Gastrocnemius medialis (tissue), 4 donors: ENCODE measurements around the gene GRIN1. TPM values are rescaled to one million over a fixed set of nuclear protein-coding genes. Genes with fewer than 3 reads are reported as not detected.

Experiments used
- ATAC-seq, 2 donors: fragments of 150-250 bp; one replicate each; pipeline ENCODE4 v1.9.1; 2016
- DNase-seq, 2 donors: peaks; one replicate each; pipeline ENCODE4 v3.0.0-alpha.2; 2019
- H3K27ac ChIP-seq, 4 donors: fragments of 200-600 bp; sonication (generic); 1 replicate in 1 of 4; 2 replicates in 3 of 4; pipeline ENCODE4 v1.5.1; 2016 to 2018; ENCODE audit warnings: mild to moderate bottlenecking in 2 of 4, moderate library complexity in 1 of 4
- H3K27me3 ChIP-seq, 3 donors: fragments of 200-600 bp; sonication (generic) in 2 of 3; 1 replicate in 1 of 3; 2 replicates in 2 of 3; pipeline versions ENCODE4 v1.5.1 to v1.6.0; 2016 to 2019; ENCODE audit warnings: mild to moderate bottlenecking in 1 of 3, moderate library complexity in 1 of 3
- H3K36me3 ChIP-seq, 2 donors: fragments of 200-600 bp; sonication (generic) in 1 of 2; one replicate each; pipeline ENCODE4 v1.5.1; 2017 to 2018
- H3K4me1 ChIP-seq, 2 donors: fragments of 200-600 bp; sonication (generic) in 1 of 2; one replicate each; pipeline ENCODE4 v1.5.1; 2016 to 2017; ENCODE audit warnings: mild to moderate bottlenecking in 2 of 2
- H3K4me3 ChIP-seq, 4 donors: fragments of 200-600 bp; sonication (generic) in 3 of 4; 1 replicate in 1 of 4; 2 replicates in 3 of 4; pipeline ENCODE4 v1.5.1; 2016 to 2019; ENCODE audit warnings: mild to moderate bottlenecking in 2 of 4
- H3K9me3 ChIP-seq, 3 donors: fragments of 200-600 bp; sonication (generic) in 2 of 3; 1 replicate in 1 of 3; 2 replicates in 2 of 3; pipeline ENCODE4 v1.5.1; 2016 to 2019
- POLR2A ChIP-seq, 2 donors: fragments of 450-650 bp; IDR thresholded peaks; one replicate each; pipeline ENCODE4 v1.6.1; 2017; ENCODE audit warnings: antibody characterized with exemption in 2 of 2, mild to moderate bottlenecking in 2 of 2, moderate library complexity in 2 of 2
- in situ Hi-C, 4 donors: fragments of 200-750 bp; cut with MboI; loops; one replicate each; pipeline versions ENCODE4 v1.15.0 to v1.8.0; 2017; ENCODE audit warnings: low sequenced_read_pairs in 4 of 4
- intact Hi-C: fragments of 100-400 bp; cut with DNase I; formaldehyde crosslinking; loops from one replicate; pipeline ENCODE4 v1.15.1; 2023; ENCODE audit warnings: low total_unique reads
- total RNA-seq, 4 donors: library from RNA; depleted of rRNA; stranded (reverse); fragments of >200 nt; gene quantifications; one replicate each; pipeline versions ENCODE4 v1.1.0 to v1.2.3, GENCODE V29; 2016
- TF ChIP-seq, protein P1 (sequence below), 5 experiments: fragments of 450-650 bp in 3 of 5; fragments of 200-600 bp in 2 of 5; sonication (generic) in 2 of 5; IDR thresholded peaks in 4 of 5; conservative IDR thresholded peaks in 1 of 5; 1 replicate in 4 of 5; 2 replicates in 1 of 5; pipeline ENCODE4 v1.5.1; 2016 to 2019; ENCODE audit warnings: antibody characterized with exemption in 5 of 5, mild to moderate bottlenecking in 3 of 5, moderate library complexity in 3 of 5

The GRIN1 gene
- total RNA-seq, 4 donors from 2014 or later = not detected

DNA sequence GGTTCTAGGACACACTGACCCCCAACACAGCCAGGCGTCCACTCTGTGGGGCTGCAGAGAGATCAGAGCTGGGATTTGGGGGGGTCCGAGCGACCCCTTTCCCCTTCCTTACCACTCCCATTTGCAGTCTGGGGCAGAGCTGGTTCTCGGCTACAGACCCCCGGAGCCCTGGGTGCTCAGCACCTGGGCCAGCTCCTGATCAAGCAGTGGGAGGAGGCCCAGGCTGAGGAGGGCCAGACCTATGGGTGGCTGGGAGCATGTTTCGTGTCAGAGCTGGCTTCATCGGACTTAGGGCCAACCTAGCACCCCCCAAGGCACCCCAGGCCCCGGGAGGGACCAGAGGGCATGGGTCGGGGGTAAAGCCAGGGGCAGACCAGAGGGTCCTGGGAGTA lies 7.6 kb downstream of the GRIN1 start:
- ATAC-seq = no peak
- DNase-seq = no peak
- intact Hi-C loops = no loop called here
- in situ Hi-C loops = no loop called here
- Histone ChIP-seq H3K9me3 (no peaks in the 10 kb centered on the region), H3K36me3 (no peaks in the 10 kb centered on the region), H3K27ac (no peak overlapping the region), H3K27me3 (peaks cover 27 to 69% (median 49%) of the 10 kb centered on the region in 3 donors), H3K4me3 (no peak overlapping the region), H3K4me1 (no peaks in the 10 kb centered on the region)
- TF ChIP-seq POLR2A (IDR thresholded peaks at IDR 0.05) = no peak
- TF ChIP-seq, protein P1, sequence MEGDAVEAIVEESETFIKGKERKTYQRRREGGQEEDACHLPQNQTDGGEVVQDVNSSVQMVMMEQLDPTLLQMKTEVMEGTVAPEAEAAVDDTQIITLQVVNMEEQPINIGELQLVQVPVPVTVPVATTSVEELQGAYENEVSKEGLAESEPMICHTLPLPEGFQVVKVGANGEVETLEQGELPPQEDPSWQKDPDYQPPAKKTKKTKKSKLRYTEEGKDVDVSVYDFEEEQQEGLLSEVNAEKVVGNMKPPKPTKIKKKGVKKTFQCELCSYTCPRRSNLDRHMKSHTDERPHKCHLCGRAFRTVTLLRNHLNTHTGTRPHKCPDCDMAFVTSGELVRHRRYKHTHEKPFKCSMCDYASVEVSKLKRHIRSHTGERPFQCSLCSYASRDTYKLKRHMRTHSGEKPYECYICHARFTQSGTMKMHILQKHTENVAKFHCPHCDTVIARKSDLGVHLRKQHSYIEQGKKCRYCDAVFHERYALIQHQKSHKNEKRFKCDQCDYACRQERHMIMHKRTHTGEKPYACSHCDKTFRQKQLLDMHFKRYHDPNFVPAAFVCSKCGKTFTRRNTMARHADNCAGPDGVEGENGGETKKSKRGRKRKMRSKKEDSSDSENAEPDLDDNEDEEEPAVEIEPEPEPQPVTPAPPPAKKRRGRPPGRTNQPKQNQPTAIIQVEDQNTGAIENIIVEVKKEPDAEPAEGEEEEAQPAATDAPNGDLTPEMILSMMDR (IDR thresholded peaks at IDR 0.05 in 4 of 5, conservative IDR thresholded peaks at IDR 0.05 in 1 of 5) = no peak

- in situ Hi-C loops (no loop called here), intact Hi-C loops (no loop called here)
- Histone ChIP-seq H3K4me3 (no peak overlapping the region), H3K27ac (no peak overlapping the region), H3K9me3 (no peaks in the 10 kb centered on the region), H3K36me3 (no peaks in the 10 kb centered on the region), H3K4me1 (no peaks in the 10 kb centered on the region), H3K27me3 (peaks cover 22 to 62% (median 43%) of the 10 kb centered on the region in 3 donors)
- DNase-seq (no peak), ATAC-seq (no peak)
- TF ChIP-seq, protein P1 (IDR thresholded peaks at IDR 0.05 in 4 of 5, conservative IDR thresholded peaks at IDR 0.05 in 1 of 5) = no peak
- TF ChIP-seq POLR2A (IDR thresholded peaks at IDR 0.05) = no peak
These were observed 8.3 kb downstream of the GRIN1 start for GRCh38 chr9:137147091-137147792.

GRCh38 chr9:137147793-137148160 lies 8.8 kb downstream of the GRIN1 start:
- in situ Hi-C loops = no loop called here
- Histone ChIP-seq H3K4me3 (no peak overlapping the region), H3K36me3 (no peaks in the 10 kb centered on the region), H3K27ac (no peak overlapping the region), H3K27me3 (peaks cover 20 to 57% (median 38%) of the 10 kb centered on the region in 3 donors), H3K9me3 (no peaks in the 10 kb centered on the region), H3K4me1 (no peaks in the 10 kb centered on the region)
- no peak for DNase-seq
- TF ChIP-seq, protein P1 (IDR thresholded peaks at IDR 0.05 in 4 of 5, conservative IDR thresholded peaks at IDR 0.05 in 1 of 5) = no peak
- no peak for TF ChIP-seq POLR2A (IDR thresholded peaks at IDR 0.05)
- ATAC-seq = no peak
- intact Hi-C loops = no loop called here

- intact Hi-C loops = no loop called here
These were observed 9.3 kb downstream of the GRIN1 start for GRCh38 chr9:137148242-137148641.

More at GRCh38 chr9:137148242-137148641, 9.3 kb downstream of the GRIN1 start:
- in situ Hi-C loops = no loop called here
- no peak for TF ChIP-seq POLR2A (IDR thresholded peaks at IDR 0.05)
- TF ChIP-seq, protein P1 (IDR thresholded peaks at IDR 0.05 in 4 of 5, conservative IDR thresholded peaks at IDR 0.05 in 1 of 5) = no peak
- no peaks in the 10 kb centered on the region for H3K36me3 ChIP-seq
- no peaks in the 10 kb centered on the region for H3K9me3 ChIP-seq
- no peak for DNase-seq
- H3K27ac ChIP-seq = no peak overlapping the region
- H3K4me1 ChIP-seq = no peaks in the 10 kb centered on the region
- H3K4me3 ChIP-seq = no peak overlapping the region
- ATAC-seq = no peak
- H3K27me3 ChIP-seq = peaks cover 20 to 53% (median 33%) of the 10 kb centered on the region in 3 donors
